Uterus (tissue), 4 donors: ENCODE data around the gene SEC14L5. TPM values are rescaled to one million over a fixed set of nuclear protein-coding genes. Genes with fewer than 3 reads are reported as not detected.

ENCODE experiments used
- DNase-seq, 2 donors: peaks; one replicate each; pipeline ENCODE4 v3.0.0-alpha.2; 2019 to 2020
- H3K27ac ChIP-seq, 2 donors: fragments of 200-600 bp; sonication (generic); 1 replicate in 1 of 2; 2 replicates in 1 of 2; pipeline ENCODE4 v1.5.1; 2016 to 2018
- H3K27me3 ChIP-seq, 2 donors: fragments of 200-600 bp; sonication (generic); one replicate each; pipeline ENCODE4 v1.5.1; 2018 to 2019; ENCODE audit warnings: control low read depth in 1 of 2
- H3K36me3 ChIP-seq, 2 donors: fragments of 200-600 bp; sonication (generic); one replicate each; pipeline ENCODE4 v1.5.1; 2019; ENCODE audit warnings: control low read depth in 1 of 2
- H3K4me1 ChIP-seq, 2 donors: fragments of 200-600 bp; sonication (generic); one replicate each; pipeline ENCODE4 v1.5.1; 2018 to 2019; ENCODE audit warnings: control low read depth in 1 of 2
- H3K4me3 ChIP-seq, 2 donors: fragments of 200-600 bp; sonication (generic); 1 replicate in 1 of 2; 2 replicates in 1 of 2; pipeline ENCODE4 v1.5.1; 2018 to 2019; ENCODE audit warnings: mild to moderate bottlenecking in 1 of 2
- H3K9me3 ChIP-seq, 2 donors: fragments of 200-600 bp; sonication (generic); one replicate each; pipeline ENCODE4 v1.5.1; 2019; ENCODE audit warnings: control low read depth in 1 of 2
- CTCF ChIP-seq, 4 experiments: fragments of 200-600 bp in 2 of 4; fragments of 450-650 bp in 2 of 4; sonication (generic) in 2 of 4; IDR thresholded peaks; one replicate each; pipeline ENCODE4 v1.5.1; 2016 to 2019; ENCODE audit warnings: antibody characterized with exemption in 4 of 4, mild to moderate bottlenecking in 2 of 4, moderate library complexity in 1 of 4
- POLR2A ChIP-seq, 2 donors: fragments of 450-650 bp; IDR thresholded peaks; one replicate each; pipeline ENCODE4 v1.6.1; 2016; ENCODE audit warnings: antibody characterized with exemption in 2 of 2, mild to moderate bottlenecking in 1 of 2, moderate library complexity in 1 of 2
- intact Hi-C: fragments of 100-400 bp; cut with DNase I; formaldehyde crosslinking; loops from one replicate; pipeline ENCODE4 v1.15.1; 2023; ENCODE audit warnings: low total_unique reads
- total RNA-seq, 4 donors: library from RNA; depleted of rRNA in 3 of 4; stranded (reverse); fragments of >200 nt in 3 of 4; gene quantifications; one replicate each; pipeline versions ENCODE4 v1.1.0 to v1.2.4, GENCODE V29; 2014 to 2023
- donor health status: DM: yes; HTN: yes; CAD: no.

Gene SEC14L5
- total RNA-seq, 4 donors from 2014 or later, result 0.28 to 2.0 TPM; not detected in 2

GRCh38 chr16:4924593-4925292 is 33.4 kb upstream of the SEC14L5 start:
- Histone ChIP-seq H3K36me3 (no peaks in the 10 kb centered on the region), H3K27ac (no peak overlapping the region), H3K4me3 (no peak overlapping the region), H3K4me1 (no peaks in the 10 kb centered on the region), H3K9me3 (no peaks in the 10 kb centered on the region), H3K27me3 (no peaks in the 10 kb centered on the region)
- intact Hi-C loops, result no loop called here
- TF ChIP-seq POLR2A (IDR thresholded peaks at IDR 0.05), result no peak
- no peak for TF ChIP-seq CTCF (IDR thresholded peaks at IDR 0.05)
- DNase-seq, result no peak

- no peak overlapping the region for H3K27ac ChIP-seq
- intact Hi-C loops, result no loop called here
- H3K9me3 ChIP-seq, result no peaks in the 10 kb centered on the region
- DNase-seq, result no peak
- H3K36me3 ChIP-seq, result no peaks in the 10 kb centered on the region
- H3K4me1 ChIP-seq, result no peaks in the 10 kb centered on the region
- TF ChIP-seq CTCF (IDR thresholded peaks at IDR 0.05), result no peak
- TF ChIP-seq POLR2A (IDR thresholded peaks at IDR 0.05), result no peak
- H3K4me3 ChIP-seq, result no peak overlapping the region
- H3K27me3 ChIP-seq, result no peaks in the 10 kb centered on the region
Measured at GRCh38 chr16:4925293-4925607, 32.9 kb upstream of the SEC14L5 start.

GRCh38 chr16:4925791-4926190 is 32.3 kb upstream of the SEC14L5 start:
- TF ChIP-seq CTCF (IDR thresholded peaks at IDR 0.05) (no peak), POLR2A (IDR thresholded peaks at IDR 0.05) (no peak)
- Histone ChIP-seq H3K9me3 (no peaks in the 10 kb centered on the region), H3K36me3 (no peaks in the 10 kb centered on the region), H3K4me1 (no peaks in the 10 kb centered on the region), H3K4me3 (no peak overlapping the region), H3K27ac (no peak overlapping the region), H3K27me3 (no peaks in the 10 kb centered on the region)
- no peak for DNase-seq
- intact Hi-C loops, result no loop called here

GRCh38 chr16:4926928-4927327 is 31.2 kb upstream of the SEC14L5 start:
- intact Hi-C loops, result no loop called here
- Histone ChIP-seq H3K4me3 (no peak overlapping the region), H3K27ac (no peak overlapping the region), H3K27me3 (no peaks in the 10 kb centered on the region), H3K4me1 (no peaks in the 10 kb centered on the region), H3K9me3 (no peaks in the 10 kb centered on the region), H3K36me3 (no peaks in the 10 kb centered on the region)
- no peak for TF ChIP-seq POLR2A (IDR thresholded peaks at IDR 0.05)
- no peak for TF ChIP-seq CTCF (IDR thresholded peaks at IDR 0.05)
- no peak for DNase-seq

- DNase-seq, result no peak
- Histone ChIP-seq H3K9me3 (no peaks in the 10 kb centered on the region), H3K4me3 (no peak overlapping the region), H3K27ac (no peak overlapping the region), H3K36me3 (no peaks in the 10 kb centered on the region), H3K4me1 (no peaks in the 10 kb centered on the region), H3K27me3 (no peaks in the 10 kb centered on the region)
- intact Hi-C loops, result no loop called here
- no peak for TF ChIP-seq POLR2A (IDR thresholded peaks at IDR 0.05)
- TF ChIP-seq CTCF (IDR thresholded peaks at IDR 0.05), result no peak
Measured at GRCh38 chr16:4927661-4928060, 30.5 kb upstream of the SEC14L5 start.
